HK-2 (cell line): ENCODE measurements around the gene KCNK5.

ENCODE experiments used
- DNase-seq: peaks from one replicate; pipeline ENCODE4 v3.0.0-alpha.2; 2018; ENCODE audit not compliant: unreplicated experiment

Gene KCNK5, protein sequence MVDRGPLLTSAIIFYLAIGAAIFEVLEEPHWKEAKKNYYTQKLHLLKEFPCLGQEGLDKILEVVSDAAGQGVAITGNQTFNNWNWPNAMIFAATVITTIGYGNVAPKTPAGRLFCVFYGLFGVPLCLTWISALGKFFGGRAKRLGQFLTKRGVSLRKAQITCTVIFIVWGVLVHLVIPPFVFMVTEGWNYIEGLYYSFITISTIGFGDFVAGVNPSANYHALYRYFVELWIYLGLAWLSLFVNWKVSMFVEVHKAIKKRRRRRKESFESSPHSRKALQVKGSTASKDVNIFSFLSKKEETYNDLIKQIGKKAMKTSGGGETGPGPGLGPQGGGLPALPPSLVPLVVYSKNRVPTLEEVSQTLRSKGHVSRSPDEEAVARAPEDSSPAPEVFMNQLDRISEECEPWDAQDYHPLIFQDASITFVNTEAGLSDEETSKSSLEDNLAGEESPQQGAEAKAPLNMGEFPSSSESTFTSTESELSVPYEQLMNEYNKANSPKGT

DNA sequence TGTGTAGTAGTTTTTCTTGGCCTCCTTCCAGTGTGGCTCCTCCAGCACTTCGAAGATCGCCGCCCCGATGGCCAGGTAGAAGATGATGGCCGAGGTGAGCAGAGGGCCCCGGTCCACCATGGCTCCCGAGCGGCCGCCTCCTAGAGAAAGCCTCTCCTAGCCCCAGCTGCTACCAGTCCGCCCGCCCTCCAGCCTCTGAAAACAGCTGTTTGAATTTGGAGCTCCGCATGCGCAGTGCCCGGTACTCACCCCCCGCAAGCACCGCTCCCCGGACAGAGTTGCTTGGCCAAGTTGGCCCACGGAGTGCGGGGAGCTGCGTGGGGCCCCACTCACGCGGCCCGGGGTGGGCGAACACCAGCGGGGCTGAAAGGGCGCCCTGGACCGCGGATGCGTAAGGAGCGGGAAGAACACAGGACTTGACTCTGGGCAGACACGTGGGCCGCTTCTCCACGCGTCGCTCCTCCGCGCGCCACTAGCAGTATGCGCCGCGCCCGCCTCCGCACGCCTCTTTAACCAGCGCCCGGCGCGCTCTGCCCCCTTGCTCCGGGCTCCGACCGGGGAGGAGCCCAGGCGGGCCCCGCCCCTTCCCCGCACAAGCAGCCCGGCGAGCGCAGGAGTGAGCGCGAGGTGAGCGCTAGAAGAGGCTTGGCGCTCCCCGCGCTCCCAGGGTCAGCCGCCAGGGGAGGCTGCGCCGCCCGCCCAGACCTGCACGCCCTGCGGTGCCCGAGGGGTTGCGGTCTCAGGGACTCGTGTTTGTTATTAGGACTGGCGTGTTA lies at the start of gene KCNK5:
KCNK5 (minus strand) TSS at position 484 of the 776 bp plus-strand sequence; CDS start at position 120, 364 bp downstream.
- DNase-seq = peak; percentile 81

GRCh38 chr6:39276379-39276995 lies 47.2 kb upstream of the KCNK5 start:
- DNase-seq = no peak

- no peak for DNase-seq
Observed at GRCh38 chr6:39274903-39275302, 45.6 kb upstream of the KCNK5 start.

DNA sequence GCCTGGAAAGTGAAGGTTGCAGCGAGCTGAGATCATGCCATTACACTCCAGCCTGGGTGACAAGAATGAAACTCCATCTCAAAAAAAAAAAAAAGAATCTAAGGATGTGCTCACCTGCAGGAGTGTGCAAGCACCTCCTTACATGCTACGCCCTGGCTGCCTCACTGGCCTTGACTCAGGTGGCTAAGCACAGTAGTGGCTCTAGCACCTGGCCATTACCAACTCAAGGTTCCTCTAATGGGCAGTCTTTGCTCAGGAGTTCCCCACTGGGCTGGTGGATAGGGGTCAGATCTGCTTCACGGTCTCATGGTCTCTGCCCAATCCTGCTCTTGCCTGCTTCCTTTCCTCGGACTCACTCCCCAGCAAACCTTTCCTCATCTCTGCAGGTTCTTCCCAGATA lies 45.2 kb upstream of the KCNK5 start:
- DNase-seq = no peak

GRCh38 chr6:39273406-39273821 lies 44.1 kb upstream of the KCNK5 start:
- DNase-seq = no peak

GRCh38 chr6:39269961-39270360 lies 40.7 kb upstream of the KCNK5 start:
- no peak for DNase-seq

DNA sequence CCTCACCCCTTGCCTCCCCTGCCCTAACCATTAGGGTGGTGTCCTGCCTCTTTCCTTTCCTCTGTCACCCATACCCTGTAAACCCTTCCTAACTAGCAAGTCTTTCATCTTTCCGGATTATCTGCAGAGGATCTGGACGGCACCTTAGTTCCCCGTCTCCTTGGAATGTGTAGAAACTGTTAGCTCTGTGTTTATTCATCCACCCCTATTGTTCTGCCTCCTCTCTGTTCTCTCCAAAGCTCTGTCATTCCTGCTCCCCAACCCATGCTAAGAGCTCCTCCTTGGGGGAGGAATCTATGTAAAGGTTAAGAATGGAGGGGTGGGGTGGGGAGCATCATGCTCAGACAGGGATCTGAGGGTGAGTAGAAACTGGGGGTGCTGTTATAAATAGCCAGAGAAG lies 39.4 kb upstream of the KCNK5 start:
- no peak for DNase-seq

GRCh38 chr6:39268171-39268570 lies 38.9 kb upstream of the KCNK5 start:
- DNase-seq = no peak

DNA sequence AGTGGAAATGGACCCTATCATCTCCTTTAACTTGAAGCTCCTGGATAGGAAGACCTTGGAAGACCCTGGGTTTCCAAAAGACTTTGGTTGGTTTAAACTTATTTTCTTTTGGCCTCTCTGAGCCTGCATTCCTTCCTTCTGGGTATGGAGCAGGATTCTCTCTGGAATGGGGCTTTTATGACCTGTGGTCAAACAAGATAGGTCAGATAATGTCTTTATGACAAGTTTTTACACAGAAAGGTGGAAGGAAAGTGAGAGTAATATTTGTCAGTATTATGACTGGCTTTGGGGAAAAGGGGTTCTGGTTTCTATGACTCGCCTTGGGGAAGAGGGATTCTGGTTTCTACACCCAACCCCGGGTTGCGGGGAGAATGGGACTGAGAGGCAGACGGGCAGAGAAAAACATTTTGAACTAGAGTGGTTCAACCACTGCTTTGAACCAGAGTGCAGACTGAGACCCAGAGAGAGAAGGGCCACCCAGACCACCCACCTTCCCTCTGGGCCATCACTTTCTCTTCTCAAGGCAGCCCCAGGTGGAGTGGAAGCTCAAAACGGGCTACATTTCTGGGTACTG lies 37.6 kb upstream of the KCNK5 start:
- DNase-seq = no peak

- DNase-seq = no peak
Observed at GRCh38 chr6:39266375-39266774, 37.1 kb upstream of the KCNK5 start.

DNA sequence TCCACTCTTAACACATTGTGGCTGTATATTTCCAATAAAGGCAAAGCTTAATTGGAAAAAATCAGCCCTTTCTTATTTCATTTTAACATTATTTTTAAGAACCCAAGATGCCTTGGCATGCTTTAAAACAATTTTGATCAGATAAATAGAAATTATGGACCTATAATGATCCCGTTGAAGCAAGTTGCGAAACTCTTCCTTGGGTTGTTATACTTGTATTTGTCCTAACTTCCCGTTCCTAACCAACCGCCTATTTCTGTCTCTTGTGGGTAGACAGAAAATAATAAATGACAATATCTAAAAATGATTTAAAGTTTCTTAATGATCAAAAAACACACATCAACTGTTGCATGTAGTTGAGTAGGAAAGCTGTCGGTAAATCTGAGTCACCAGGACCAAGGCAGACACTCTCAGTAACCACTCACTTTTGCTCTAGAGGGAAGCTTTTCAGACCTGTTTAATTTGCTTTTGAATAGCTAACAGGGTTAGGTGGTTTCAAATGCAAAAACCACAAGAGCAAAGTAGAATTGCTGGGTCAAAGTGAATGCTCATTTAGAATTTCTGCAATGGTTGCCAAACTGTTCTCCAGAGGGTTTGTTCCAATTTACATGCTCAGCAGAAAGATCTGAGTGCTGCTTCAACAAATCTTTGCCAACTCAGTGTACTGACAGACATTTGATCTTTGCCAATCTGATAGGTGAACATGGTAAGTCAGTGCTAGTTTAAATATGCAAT lies 34.2 kb upstream of the KCNK5 start:
- no peak for DNase-seq

- no peak for DNase-seq
Observed at GRCh38 chr6:39261751-39262150, 32.5 kb upstream of the KCNK5 start.

DNA sequence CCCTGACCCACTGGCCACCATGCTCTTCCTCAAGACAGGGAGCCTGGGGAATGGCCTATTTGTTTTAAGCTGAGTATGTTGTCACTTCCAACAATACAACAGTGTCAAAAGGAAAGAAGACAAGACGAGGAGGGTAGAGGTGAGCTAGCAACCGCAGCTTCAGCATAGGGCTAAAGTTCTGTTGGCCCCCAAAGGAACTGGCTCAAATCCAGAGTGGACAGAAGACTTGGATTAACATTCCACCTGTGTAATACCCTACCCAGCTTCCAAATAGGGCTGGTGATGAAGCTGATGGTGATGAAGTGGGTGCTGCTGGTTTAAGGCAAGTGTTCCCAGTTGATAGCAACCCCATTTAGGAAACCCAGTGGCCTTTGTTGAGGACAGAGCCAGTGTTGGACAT lies 31.7 kb upstream of the KCNK5 start:
- DNase-seq = no peak

GRCh38 chr6:39260456-39260855 lies 31.2 kb upstream of the KCNK5 start:
- no peak for DNase-seq

GRCh38 chr6:39256294-39256940 lies 27.1 kb upstream of the KCNK5 start:
- no peak for DNase-seq

DNA sequence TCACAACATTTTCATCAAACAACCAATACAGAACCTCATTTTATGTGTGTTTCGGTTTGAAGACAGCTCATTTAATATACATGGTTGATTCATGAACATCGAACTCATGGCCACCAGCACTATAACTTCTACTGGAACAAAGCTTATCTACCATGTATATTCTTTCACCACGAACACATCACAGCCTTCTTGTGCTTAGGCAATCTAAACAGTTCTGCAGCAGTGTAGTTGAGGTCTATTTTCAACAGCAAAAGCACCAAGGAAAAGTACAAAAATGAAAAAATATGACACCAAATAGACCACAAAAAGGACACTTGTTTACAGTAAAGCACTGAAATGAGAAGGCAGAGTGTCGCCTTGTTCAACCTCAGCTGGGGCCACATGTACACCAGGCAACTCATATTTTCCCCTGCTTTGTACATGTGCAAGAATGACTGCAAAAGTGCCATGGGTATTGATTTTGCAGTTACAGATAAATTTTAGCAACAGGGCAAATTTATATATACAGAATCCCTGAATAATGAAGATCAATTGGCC lies 25.8 kb upstream of the KCNK5 start:
- DNase-seq = no peak

DNA sequence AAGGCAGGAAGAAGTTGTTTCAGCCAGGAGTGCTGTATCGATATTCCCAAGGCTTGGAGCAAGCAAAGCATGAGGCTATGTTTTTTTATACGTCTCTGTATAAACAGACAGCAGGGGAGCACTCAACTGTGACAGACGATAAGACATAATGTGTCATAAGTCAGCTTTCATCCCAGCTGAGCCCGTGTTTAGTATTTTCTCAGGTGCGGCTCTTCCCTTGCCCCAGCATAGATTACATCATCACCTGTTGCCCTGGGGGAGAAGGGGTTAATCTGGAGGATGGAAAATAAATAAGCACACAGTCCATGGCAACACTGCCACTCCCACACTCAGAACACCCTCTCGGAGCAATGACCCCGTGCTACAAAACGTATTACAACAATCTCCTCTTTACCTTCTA lies 22.1 kb upstream of the KCNK5 start:
- DNase-seq = no peak

GRCh38 chr6:39250507-39250906 lies 21.2 kb upstream of the KCNK5 start:
- no peak for DNase-seq

- no peak for DNase-seq
Observed at GRCh38 chr6:39249278-39249677, 20.0 kb upstream of the KCNK5 start.

DNA sequence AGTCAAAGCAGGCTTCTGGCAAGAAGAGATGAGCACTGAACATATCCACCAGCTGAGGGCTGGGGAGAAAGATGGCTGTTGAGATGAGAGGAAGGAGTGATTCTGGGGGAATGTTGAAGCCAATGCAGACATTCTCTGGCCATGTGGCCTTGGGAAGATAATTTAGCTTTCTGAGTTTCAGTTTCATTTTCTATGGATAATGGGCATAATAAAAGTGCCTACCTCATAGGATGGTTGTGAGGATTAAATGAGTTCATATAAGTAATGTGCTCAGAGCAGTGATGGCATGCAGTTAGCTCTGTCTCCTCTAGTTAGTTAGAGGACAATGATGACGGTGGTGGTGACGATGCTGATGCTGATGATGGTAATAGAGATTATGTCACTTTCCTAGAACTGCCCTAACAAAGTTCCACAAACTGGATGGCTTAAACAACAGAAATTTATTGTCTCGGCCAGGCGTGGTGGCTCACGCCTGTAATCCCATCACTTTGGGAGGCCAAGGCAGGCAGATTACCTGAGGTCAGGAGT lies 18.5 kb upstream of the KCNK5 start:
- DNase-seq = no peak
